Keratinocyte (primary cell): ENCODE results near the gene CYFIP1. TPM values are rescaled to one million over a fixed set of nuclear protein-coding genes. Genes with fewer than 3 reads are reported as not detected.

Experiments
- DNase-seq: peaks from one replicate; pipeline ENCODE4 v3.0.0-alpha.2; 2011; ENCODE audit warnings: low read depth, missing footprints, low spot score
- FAIRE-seq: peaks from 2 replicates; lab custom pipeline; 2011; peaks lifted over from hg19 to GRCh38; lab: Jason Lieb, UNC
- H2AFZ ChIP-seq: 2 replicates; pipeline ENCODE4 v1.6.0; 2012; ENCODE audit warnings: low read length, control low read depth, inconsistent platforms; ENCODE audit not compliant: control insufficient read depth
- H3K27ac ChIP-seq: 2 replicates; pipeline ENCODE4 v1.5.1; 2011; ENCODE audit warnings: low read length; ENCODE audit not compliant: control insufficient read depth, insufficient read depth
- H3K27me3 ChIP-seq: 3 replicates; pipeline ENCODE4 v1.6.0; 2011; ENCODE audit warnings: low read length; ENCODE audit not compliant: control insufficient read depth, insufficient read depth; ENCODE audit errors: extremely low read depth
- H3K36me3 ChIP-seq, 2 experiments: 2 replicates in 1 of 2; 3 replicates in 1 of 2; pipeline ENCODE4 v1.5.1; 2011; ENCODE audit warnings: low read length in 2 of 2, mild to moderate bottlenecking in 1 of 2; ENCODE audit not compliant: control insufficient read depth in 2 of 2, insufficient read depth in 2 of 2; ENCODE audit errors: extremely low read depth in 1 of 2
- H3K4me1 ChIP-seq: 3 replicates; pipeline ENCODE4 v1.5.1; 2011; ENCODE audit warnings: low read length; ENCODE audit not compliant: control insufficient read depth, insufficient read depth; ENCODE audit errors: extremely low read depth
- H3K4me2 ChIP-seq: 3 replicates; pipeline ENCODE4 v1.6.0; 2011; ENCODE audit warnings: low read depth, low read length; ENCODE audit not compliant: control insufficient read depth, insufficient read depth; ENCODE audit errors: extremely low read depth
- H3K4me3 ChIP-seq, 3 experiments: fragments of 200-600 bp in 1 of 3; sonication (generic) in 1 of 3; 2 replicates in 2 of 3; 3 replicates in 1 of 3; pipeline ENCODE4 v1.5.1; 2011 to 2016; ENCODE audit warnings: low read length in 3 of 3, mild to moderate bottlenecking in 3 of 3, control low read depth in 2 of 3, inconsistent platforms in 1 of 3, low read depth in 1 of 3, mixed read lengths in 1 of 3, mixed run types in 1 of 3, moderate library complexity in 1 of 3; ENCODE audit not compliant: control insufficient read depth in 2 of 3, insufficient read depth in 2 of 3; ENCODE audit errors: extremely low read depth in 1 of 3
- H3K79me2 ChIP-seq: 2 replicates; pipeline ENCODE4 v1.6.0; 2012; ENCODE audit warnings: low read length; ENCODE audit not compliant: control insufficient read depth, insufficient read depth
- H3K9ac ChIP-seq: 3 replicates; pipeline ENCODE4 v1.6.0; 2011; ENCODE audit warnings: low read length; ENCODE audit not compliant: control insufficient read depth, insufficient read depth; ENCODE audit errors: extremely low read depth
- H3K9me1 ChIP-seq: 3 replicates; pipeline ENCODE4 v1.6.0; 2011; ENCODE audit warnings: low read length; ENCODE audit not compliant: control insufficient read depth, insufficient read depth; ENCODE audit errors: extremely low read depth
- H3K9me3 ChIP-seq: 2 replicates; pipeline ENCODE4 v1.5.1; 2012; ENCODE audit warnings: low read depth, low read length; ENCODE audit not compliant: control insufficient read depth
- H4K20me1 ChIP-seq: 3 replicates; pipeline ENCODE4 v1.6.0; 2011; ENCODE audit warnings: low read length; ENCODE audit not compliant: control insufficient read depth, insufficient read depth; ENCODE audit errors: extremely low read depth
- CTCF ChIP-seq, 3 experiments: IDR thresholded peaks in 1 of 3; conservative IDR thresholded peaks in 1 of 3; optimal IDR thresholded peaks in 1 of 3; 2 replicates in 2 of 3; 3 replicates in 1 of 3; pipeline versions ENCODE3 to v1.5.1; 2011; ENCODE audit warnings: low read length in 3 of 3, mild to moderate bottlenecking in 3 of 3, moderate library complexity in 2 of 3, control low read depth in 1 of 3, inconsistent platforms in 1 of 3; ENCODE audit not compliant: insufficient read depth in 2 of 3; ENCODE audit errors: extremely low read depth in 1 of 3
- EZH2 ChIP-seq: IDR thresholded peaks from one replicate; pipeline ENCODE4 v1.6.1; 2012; ENCODE audit warnings: inconsistent platforms, mild to moderate bottlenecking, low read length, moderate library complexity
- dilution Hi-C: fragments of 300-500 bp; cut with MboI; formaldehyde crosslinking; loops from one replicate; pipeline ENCODE4 v1.7.0; 2020; ENCODE audit warnings: low sequenced_read_pairs; ENCODE audit not compliant: extremely low pct_ligation_motif_present
- polyA plus RNA-seq, 5 experiments: library from polyadenylated mRNA; depleted of rRNA in 3 of 5; stranded (reverse) in 3 of 5; stranded (forward) in 1 of 5; unstranded in 1 of 5; fragments of >200 nt; gene quantifications; 1 replicate in 1 of 5; 2 replicates in 3 of 5; 3 replicates in 1 of 5; pipeline versions ENCODE4 v1.2.1 to v1.2.3, GENCODE V29; 2011 to 2012; ENCODE audit warnings: missing spikeins in 2 of 5, low read depth in 1 of 5, low replicate concordance in 1 of 5

The CYFIP1 gene
- polyA plus RNA-seq, 1 donor (not counting 4 experiments of a cell fraction or from before 2014, with no cell fraction given), result 72.3 TPM

- TF ChIP-seq EZH2 (no peak), CTCF (optimal IDR thresholded peaks at IDR 0.05 in 1 of 3, IDR thresholded peaks at IDR 0.05 in 1 of 3, conservative IDR thresholded peaks at IDR 0.05 in 1 of 3; ENCODE audit: extremely low read depth in 1 of 3, insufficient read depth in 2 of 3, low read length in 3 of 3) (no peak)
- Histone ChIP-seq H3K4me2 (no peak overlapping the region), H3K9ac (no peak overlapping the region), H3K27ac (no peak overlapping the region), H3K9me3 (no peaks in the 10 kb centered on the region), H3K4me3 (no peak overlapping the region), H3K9me1 (no peaks in the 10 kb centered on the region), H3K27me3 (no peaks in the 10 kb centered on the region), H3K4me1 (no peaks in the 10 kb centered on the region), H3K36me3 (peaks cover 24 to 41% of the 10 kb centered on the region in 2 experiments), H2AFZ (no peak overlapping the region), H3K79me2 (no peaks in the 10 kb centered on the region), H4K20me1 (no peaks in the 10 kb centered on the region)
- no peak for DNase-seq
- dilution Hi-C loops, result no loop called here
- no peak for FAIRE-seq
Measured at GRCh38 chr15:22873841-22874240, 106.3 kb downstream of the CYFIP1 start.

DNA sequence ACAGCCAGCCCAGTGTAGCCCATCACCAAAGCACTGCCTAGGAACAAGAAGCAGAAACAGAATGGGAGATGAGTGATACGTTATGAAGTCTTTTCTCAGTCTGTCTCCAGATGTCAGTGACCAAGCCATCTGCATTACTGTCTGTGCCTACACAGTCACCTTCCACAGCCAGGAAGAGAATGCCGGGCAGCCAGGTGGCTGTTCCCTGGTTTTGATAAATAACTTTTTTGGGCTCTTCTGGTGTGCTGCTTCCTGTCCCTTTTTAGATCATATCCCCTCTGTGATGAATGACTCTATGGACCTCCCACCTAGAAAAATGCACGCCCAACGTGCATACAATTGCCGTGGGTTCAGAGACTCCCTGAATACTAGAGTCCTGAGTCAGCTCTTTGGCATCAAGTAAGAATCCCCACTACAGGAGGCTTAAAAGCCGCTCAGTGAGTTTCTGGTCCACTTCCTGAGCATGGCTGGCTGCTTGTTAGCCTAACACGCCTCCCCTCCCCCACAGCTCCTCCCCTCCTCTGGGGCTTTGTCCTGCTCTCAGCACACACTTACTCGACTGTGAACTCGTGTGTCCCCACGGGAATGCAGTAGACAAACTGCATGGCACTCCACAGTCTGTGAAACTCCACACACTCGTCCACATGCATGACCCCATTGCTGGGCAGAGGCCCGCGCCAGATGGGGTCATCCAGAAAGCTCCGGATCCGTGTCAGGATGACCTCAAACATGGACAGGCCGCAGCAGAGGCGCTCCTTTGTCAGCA lies 107.0 kb downstream of the CYFIP1 start:
- dilution Hi-C loops, result no loop called here
- no peak overlapping the region for H3K27ac ChIP-seq
- H3K36me3 ChIP-seq, result peaks cover 31 to 41% of the 10 kb centered on the region in 2 experiments
- no peak overlapping the region for H3K4me2 ChIP-seq
- H3K27me3 ChIP-seq, result no peaks in the 10 kb centered on the region
- no peaks in the 10 kb centered on the region for H3K79me2 ChIP-seq
- FAIRE-seq (no peak), DNase-seq (no peak)
- H3K4me1 ChIP-seq, result no peaks in the 10 kb centered on the region
- H3K4me3 ChIP-seq, result no peak overlapping the region
- H2AFZ ChIP-seq, result no peak overlapping the region
- no peaks in the 10 kb centered on the region for H3K9me1 ChIP-seq
- TF ChIP-seq CTCF (optimal IDR thresholded peaks at IDR 0.05 in 1 of 3, IDR thresholded peaks at IDR 0.05 in 1 of 3, conservative IDR thresholded peaks at IDR 0.05 in 1 of 3; ENCODE audit: extremely low read depth in 1 of 3, insufficient read depth in 2 of 3, low read length in 3 of 3) (no peak), EZH2 (no peak)
- no peaks in the 10 kb centered on the region for H3K9me3 ChIP-seq
- no peaks in the 10 kb centered on the region for H4K20me1 ChIP-seq
- no peak overlapping the region for H3K9ac ChIP-seq
